SK-N-SH (cell line): ENCODE results near the gene C12orf60. TPM values are rescaled to one million over a fixed set of nuclear protein-coding genes. Genes with fewer than 3 reads are reported as not detected.

Source experiments
- CTCF ChIA-PET: fragments of 300-600, 350-600 bp; formaldehyde crosslinking; extraction: SDS; loops from one replicate; lab custom pipeline; 2021; lab: Yijun Ruan, JAX
- POLR2A ChIA-PET: fragments of 350-600 bp; sonication (Branson Sonifier 250); formaldehyde crosslinking; extraction: SDS; loops from one replicate; lab custom pipeline; 2020; ENCODE audit warnings: antibody characterized with exemption, inconsistent platforms; lab: Yijun Ruan, JAX
- DNase-seq: peaks from one replicate; pipeline ENCODE4 v3.0.0; 2012
- H2AFZ ChIP-seq: fragments of 200-600 bp; sonication (generic); 2 replicates; pipeline ENCODE4 v1.8.1; 2016; ENCODE audit warnings: antibody characterized with exemption, mild to moderate bottlenecking, low read depth
- H3F3A ChIP-seq: fragments of 200-600 bp; sonication (generic); replicated peaks from 2 replicates; pipeline ENCODE3; 2016; ENCODE audit warnings: antibody characterized with exemption, mild to moderate bottlenecking; ENCODE audit not compliant: insufficient read depth
- H3K27ac ChIP-seq, 2 experiments: fragments of 200-500 bp in 1 of 2; fragments of 200-600 bp in 1 of 2; sonication (Bioruptor generic) in 1 of 2; sonication (generic), shearing (Covaris generic) in 1 of 2; 2 replicates each; pipeline versions ENCODE4 v1.5.1 to v1.6.1; 2014 to 2016; ENCODE audit warnings: low read depth in 2 of 2, inconsistent platforms in 1 of 2, low read length in 1 of 2, mild to moderate bottlenecking in 1 of 2, mixed read lengths in 1 of 2
- H3K27me3 ChIP-seq: fragments of 200-600 bp; sonication (generic), shearing (Covaris generic); 2 replicates; pipeline ENCODE4 v1.6.1; 2016; ENCODE audit warnings: mixed run types; ENCODE audit not compliant: insufficient read depth
- H3K36me3 ChIP-seq, 2 experiments: fragments of 200-500 bp in 1 of 2; fragments of 200-600 bp in 1 of 2; sonication (Bioruptor generic) in 1 of 2; sonication (generic) in 1 of 2; replicated peaks in 1 of 2; 2 replicates each; pipeline versions ENCODE3 to v1.5.1; 2014 to 2016; ENCODE audit warnings: low read length in 1 of 2, mild to moderate bottlenecking in 1 of 2; ENCODE audit not compliant: insufficient read depth in 2 of 2, control insufficient read depth in 1 of 2
- H3K4me1 ChIP-seq, 2 experiments: fragments of 200-500 bp in 1 of 2; fragments of 200-600 bp in 1 of 2; sonication (Bioruptor generic) in 1 of 2; sonication (generic), shearing (Covaris generic) in 1 of 2; 2 replicates each; pipeline versions ENCODE4 v1.5.1 to v1.6.1; 2014 to 2016; ENCODE audit warnings: low read depth in 1 of 2, low read length in 1 of 2, mixed run types in 1 of 2; ENCODE audit not compliant: insufficient read depth in 2 of 2, control insufficient read depth in 1 of 2
- H3K4me2 ChIP-seq: fragments of 200-600 bp; sonication (generic), shearing (Covaris generic); 2 replicates; pipeline ENCODE4 v1.6.1; 2017; ENCODE audit warnings: mixed run types
- H3K4me3 ChIP-seq, 2 experiments: fragments of 200-500 bp in 1 of 2; fragments of 200-600 bp in 1 of 2; sonication (Bioruptor generic) in 1 of 2; sonication (generic), shearing (Covaris generic) in 1 of 2; 2 replicates each; pipeline versions ENCODE4 v1.5.1 to v1.8.1; 2014 to 2016; ENCODE audit warnings: low read depth in 2 of 2, inconsistent platforms in 1 of 2, low read length in 1 of 2, mild to moderate bottlenecking in 1 of 2, mixed read lengths in 1 of 2, moderate library complexity in 1 of 2
- H3K79me2 ChIP-seq: fragments of 200-600 bp; sonication (generic); 2 replicates; pipeline ENCODE4 v1.8.1; 2017; ENCODE audit warnings: mild to moderate bottlenecking; ENCODE audit not compliant: insufficient read depth
- H3K9ac ChIP-seq: fragments of 200-600 bp; sonication (generic); 2 replicates; pipeline ENCODE4 v1.6.1; 2017; ENCODE audit warnings: mixed run types
- H3K9me2 ChIP-seq: fragments of 200-600 bp; sonication (generic); 2 replicates; pipeline ENCODE4 v1.6.1; 2017; ENCODE audit warnings: mixed run types
- H3K9me3 ChIP-seq: fragments of 200-600 bp; sonication (generic); 2 replicates; pipeline ENCODE4 v1.6.1; 2017; ENCODE audit warnings: mixed run types, mild to moderate bottlenecking, moderate library complexity
- H4K20me1 ChIP-seq: fragments of 200-600 bp; sonication (generic); 2 replicates; pipeline ENCODE4 v1.6.1; 2017; ENCODE audit warnings: mild to moderate bottlenecking, mixed run types; ENCODE audit not compliant: insufficient read depth
- CTCF ChIP-seq: fragments of 200-600 bp; sonication (generic); IDR thresholded peaks from 2 replicates; pipeline ENCODE4 v1.6.1; 2017; ENCODE audit warnings: antibody characterized with exemption, mild to moderate bottlenecking, moderate library complexity
- ELF1 ChIP-seq: IDR thresholded peaks from 2 replicates; pipeline ENCODE4 v1.4.0; 2012
- EZH2phosphoT487 ChIP-seq: fragments of 200-600 bp; sonication (generic); IDR thresholded peaks from 2 replicates; pipeline ENCODE4 v1.6.1; 2017; ENCODE audit warnings: low read depth, mixed run types, mild to moderate bottlenecking, antibody characterized with exemption, moderate library complexity, borderline replicate concordance
- FOXM1 ChIP-seq: IDR thresholded peaks from 2 replicates; pipeline ENCODE4 v1.4.0; 2012; ENCODE audit warnings: low read depth, mild to moderate bottlenecking
- JUND ChIP-seq: IDR thresholded peaks from 2 replicates; pipeline ENCODE4 v1.4.0; 2012
- MEF2A ChIP-seq: IDR thresholded peaks from 2 replicates; pipeline ENCODE4 v1.4.0; 2012; ENCODE audit warnings: low read depth, borderline replicate concordance
- MXI1 ChIP-seq: IDR thresholded peaks from 2 replicates; pipeline ENCODE4 v1.6.1; 2012; ENCODE audit warnings: mild to moderate bottlenecking, low read depth, low read length, improper control_type of control experiment
- NFIC ChIP-seq: IDR thresholded peaks from 2 replicates; pipeline ENCODE4 v1.4.0; 2012; ENCODE audit warnings: borderline replicate concordance
- NRF1 ChIP-seq: IDR thresholded peaks from 2 replicates; pipeline ENCODE4 v1.6.1; 2012; ENCODE audit warnings: low read depth, mild to moderate bottlenecking, low read length
- RAD21 ChIP-seq: IDR thresholded peaks from 2 replicates; pipeline ENCODE4 v1.6.1; 2012; ENCODE audit warnings: mild to moderate bottlenecking, low read length
- RCOR1 ChIP-seq: fragments of 150-350 bp; IDR thresholded peaks from 2 replicates; pipeline ENCODE4 v1.6.1; 2017; ENCODE audit warnings: antibody characterized with exemption, low read length
- RXRA ChIP-seq: IDR thresholded peaks from 2 replicates; pipeline ENCODE4 v1.4.0; 2012; ENCODE audit warnings: low read depth, mild to moderate bottlenecking, borderline replicate concordance
- TCF12 ChIP-seq: IDR thresholded peaks from 2 replicates; pipeline ENCODE4 v1.4.0; 2012
- TEAD4 ChIP-seq: IDR thresholded peaks from 2 replicates; pipeline ENCODE4 v1.4.0; 2012; ENCODE audit warnings: mild to moderate bottlenecking, borderline replicate concordance; ENCODE audit not compliant: insufficient read depth
- USF2 ChIP-seq: fragments of 150-350 bp; IDR thresholded peaks from 2 replicates; pipeline ENCODE4 v1.6.1; 2017; ENCODE audit warnings: antibody characterized with exemption, low read length, low read depth, borderline replicate concordance
- ZBTB33 ChIP-seq: IDR thresholded peaks from 2 replicates; pipeline ENCODE4 v1.4.0; 2012; ENCODE audit warnings: low read depth, borderline replicate concordance
- WGBS: methylation state at CpG from one replicate; pipeline ENCODE4 v1.1.6; 2017; ENCODE audit warnings: low lambda C conversion rate; 5-methylcytosine and 5-hydroxymethylcytosine counted together
- polyA plus RNA-seq, 3 experiments: library from polyadenylated mRNA; depleted of rRNA; stranded (reverse); fragments of >200 nt; gene quantifications; 2 replicates each; pipeline ENCODE4 v1.2.3, GENCODE V29; 2012

C12orf60 gene
- polyA plus RNA-seq, 1 of the 3 experiments (the other 2 are of a cell fraction): 0.87 TPM

- Histone ChIP-seq H3K27me3 (no peaks in the 10 kb centered on the region), H3K36me3 (no peaks in the 10 kb centered on the region), H4K20me1 (no peaks in the 10 kb centered on the region), H3K4me1 (no peaks in the 10 kb centered on the region; a peak in 1 of 4 replicates), H3K4me2 (no peak overlapping the region), H3K79me2 (no peaks in the 10 kb centered on the region), H3K9ac (no peak overlapping the region), H3K9me2 (no peaks in the 10 kb centered on the region), H3F3A (no peaks in the 10 kb centered on the region), H3K4me3 (no peak overlapping the region), H2AFZ (no peak overlapping the region), H3K9me3 (no peaks in the 10 kb centered on the region), H3K27ac (no peak overlapping the region)
- ChIA-PET POLR2A (no interaction called here), CTCF (no interaction called here)
- TF ChIP-seq CTCF (no peak), RAD21 (no peak), NFIC (no peak), NRF1 (no peak), MXI1 (no peak), FOXM1 (no peak), EZH2phosphoT487 (no peak), MEF2A (no peak)
- 59% methylated on average over 1 of the region's 1 CpG for WGBS
- DNase-seq: no peak
These were observed 67.8 kb downstream of the C12orf60 start for GRCh38 chr12:14871247-14871646.

- Histone ChIP-seq H3F3A (no peaks in the 10 kb centered on the region), H3K9me2 (no peaks in the 10 kb centered on the region), H3K36me3 (no peaks in the 10 kb centered on the region), H2AFZ (no peak overlapping the region), H3K9ac (no peak overlapping the region), H3K27ac (no peak overlapping the region), H3K9me3 (no peaks in the 10 kb centered on the region), H3K4me2 (no peak overlapping the region), H3K4me3 (no peak overlapping the region), H3K79me2 (no peaks in the 10 kb centered on the region), H3K27me3 (no peaks in the 10 kb centered on the region), H3K4me1 (no peaks in the 10 kb centered on the region; a peak in 1 of 4 replicates)
- POLR2A ChIA-PET: no interaction called here
- 41% methylated on average over 1 of the region's 1 CpG for WGBS
- CTCF ChIA-PET: no interaction called here
- TF ChIP-seq TEAD4 (no peak), TCF12 (no peak), USF2 (no peak), RCOR1 (no peak), ZBTB33 (no peak), NFIC (no peak), ELF1 (no peak), JUND (no peak), RXRA (no peak)
- TF ChIP-seq, all 33 proteins: peak for 0
- no peak for DNase-seq
- H4K20me1 ChIP-seq: no peaks in the 10 kb centered on the region
These were observed 68.4 kb downstream of the C12orf60 start for GRCh38 chr12:14871886-14872285.
